ENCODE measurements around the gene CLECL1. TPM values are rescaled to one million over a fixed set of nuclear protein-coding genes. Genes with fewer than 3 reads are reported as not detected.
A peak's percentile ranks its signal among the peaks of the same experiment; 100 is the strongest.

Gene CLECL1
- total and polyA plus RNA-seq, 9 of the 15 experiments (the other 6 are each of a cell fraction or from before 2014, with no cell fraction given) = 0.13 to 0.25 TPM; not detected in 7

GRCh38 chr12:9751204-9752144 lies 18.6 kb upstream of the CLECL1 start (continued):
- TF ChIP-seq ZBTB26 (CRISPR knock-in tag; IDR thresholded peaks at IDR 0.05) (peak; percentile 48; the same call in 1 of the 2 replicates), ZNF408 (CRISPR knock-in tag; IDR thresholded peaks at IDR 0.05; ENCODE audit: low read depth) (no peak), HMBOX1 (IDR thresholded peaks at IDR 0.05) (no peak), CGGBP1 (CRISPR knock-in tag; IDR thresholded peaks at IDR 0.05) (no peak), EZH2 (IDR thresholded peaks at IDR 0.05; ENCODE audit: borderline replicate concordance, low read depth, low read length) (no peak), THAP12 (CRISPR knock-in tag; IDR thresholded peaks at IDR 0.05) (no peak), SRSF7 (optimal IDR thresholded peaks at IDR 0.05; ENCODE audit: low read depth, low read length) (no peak), DEAF1 (CRISPR knock-in tag; IDR thresholded peaks at IDR 0.05) (no peak; the same call in 1 of the 2 replicates), ETV6 (IDR thresholded peaks at IDR 0.05; ENCODE audit: borderline replicate concordance in 1 of 2, low read depth in 2 of 2, low read length in 1 of 2) (0 out of 4 replicates have a peak, but pooled peaks of 1 of the 2 experiments have one; percentile 30), ETV6 (CRISPR knock-in tag; IDR thresholded peaks at IDR 0.05; ENCODE audit: borderline replicate concordance) (no peak), ZNF263 (CRISPR knock-in tag; IDR thresholded peaks at IDR 0.05; ENCODE audit: borderline replicate concordance) (no peak), SMAD4 (CRISPR knock-in tag; conservative IDR thresholded peaks at IDR 0.05) (no peak), RBM22 (IDR thresholded peaks at IDR 0.05; ENCODE audit: low read depth, low read length, poor library complexity, severe bottlenecking) (no peak), ZMIZ1 (IDR thresholded peaks at IDR 0.05; ENCODE audit: low read depth in 2 of 2, low read length in 2 of 2) (peak in 1 of 2 experiments; percentile 54; a peak in 1 of 4 replicates), L3MBTL2 (IDR thresholded peaks at IDR 0.05) (peak; percentile 18; the same call in 1 of the 2 replicates)
